ENCODE measurements around the gene PDC.
"Not testable (repeated sequence)": the region's sequence is repeated elsewhere in the genome, so short reads cannot be mapped to it uniquely, and the experiment has no call there.

The PDC gene

DNA sequence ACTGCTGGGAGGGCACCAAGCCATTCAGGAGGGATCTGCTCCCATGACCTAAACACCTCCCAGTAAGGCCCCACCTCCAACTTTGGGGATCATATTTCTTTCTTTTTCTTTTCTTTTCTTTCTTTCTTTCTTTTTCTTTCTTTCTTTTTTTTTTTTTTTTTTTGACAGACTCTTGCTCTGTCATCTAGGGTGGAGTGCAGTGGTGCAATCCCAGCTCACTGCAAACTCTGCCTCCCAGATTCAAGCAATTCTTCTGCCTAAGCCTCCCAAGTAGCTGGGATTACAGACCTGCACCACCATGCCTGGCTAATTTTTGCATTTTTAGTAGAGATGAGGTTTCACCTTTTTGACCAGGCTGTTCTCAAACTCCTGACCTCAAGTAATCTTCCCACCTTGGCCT lies 4.6 kb upstream of the PDC start:
- DNase-seq (ENCODE audit: low read depth) = not testable (repeated sequence)

DNA sequence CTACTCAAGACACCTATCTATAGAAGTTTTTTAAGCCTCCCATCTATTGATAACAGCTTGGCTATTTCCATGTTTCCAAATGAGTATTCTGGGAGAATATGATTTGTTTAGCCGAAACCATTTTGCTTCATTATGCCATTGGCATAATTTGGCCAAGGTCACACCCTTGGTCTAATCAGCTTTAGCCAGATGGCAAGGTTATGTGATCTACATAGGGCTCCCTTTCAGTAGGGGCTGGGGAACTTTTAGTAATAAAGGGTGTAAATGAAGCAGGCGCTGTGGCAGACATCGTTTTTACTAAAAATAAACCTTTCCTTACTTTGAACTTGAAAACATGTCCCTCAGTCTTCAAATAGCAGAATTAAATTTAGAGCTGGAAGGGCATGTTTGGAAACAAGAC lies 3.0 kb upstream of the PDC start:
- DNase-seq (ENCODE audit: low read depth) = no peak

DNA sequence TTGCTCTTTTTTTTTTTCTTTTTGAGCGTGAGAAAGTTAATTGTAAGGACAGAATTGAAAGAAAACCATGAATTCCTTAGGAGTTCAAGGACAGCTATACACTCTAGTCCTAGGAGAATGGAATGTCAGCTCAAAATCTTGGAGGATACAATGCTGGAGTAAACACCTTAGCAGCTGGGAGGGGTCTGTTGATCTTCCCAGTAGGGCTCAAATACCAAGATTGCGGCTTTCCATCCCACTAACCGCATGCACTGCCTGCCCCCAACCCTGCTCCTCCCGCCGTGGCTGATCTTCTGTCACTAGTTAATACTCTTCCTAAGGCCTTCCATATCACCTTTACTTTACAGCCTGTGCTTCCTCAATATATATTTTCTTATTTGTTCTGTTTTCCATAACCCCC lies 2.6 kb upstream of the PDC start:
- no peak for DNase-seq (ENCODE audit: low read depth)

DNA sequence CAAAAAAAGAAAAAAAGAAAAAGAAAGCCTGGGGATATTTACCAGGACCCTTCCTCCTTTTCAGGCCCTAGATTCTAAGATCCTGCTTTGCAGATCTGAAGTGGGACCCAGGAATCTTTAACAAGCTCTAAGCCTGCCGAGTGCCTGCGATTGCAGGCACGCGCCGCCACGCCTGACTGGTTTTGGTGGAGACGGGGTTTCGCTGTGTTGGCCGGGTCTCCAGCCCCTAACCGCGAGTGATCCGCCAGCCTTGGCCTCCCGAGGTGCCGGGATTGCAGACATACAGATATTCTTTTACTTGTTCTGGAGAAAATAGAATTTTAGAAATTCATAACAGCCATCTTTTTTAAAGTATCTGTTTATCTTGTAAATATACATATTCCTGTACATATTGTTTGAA lies 1.8 kb downstream of the PDC start:
- DNase-seq (ENCODE audit: low read depth) = not testable (repeated sequence)

DNA sequence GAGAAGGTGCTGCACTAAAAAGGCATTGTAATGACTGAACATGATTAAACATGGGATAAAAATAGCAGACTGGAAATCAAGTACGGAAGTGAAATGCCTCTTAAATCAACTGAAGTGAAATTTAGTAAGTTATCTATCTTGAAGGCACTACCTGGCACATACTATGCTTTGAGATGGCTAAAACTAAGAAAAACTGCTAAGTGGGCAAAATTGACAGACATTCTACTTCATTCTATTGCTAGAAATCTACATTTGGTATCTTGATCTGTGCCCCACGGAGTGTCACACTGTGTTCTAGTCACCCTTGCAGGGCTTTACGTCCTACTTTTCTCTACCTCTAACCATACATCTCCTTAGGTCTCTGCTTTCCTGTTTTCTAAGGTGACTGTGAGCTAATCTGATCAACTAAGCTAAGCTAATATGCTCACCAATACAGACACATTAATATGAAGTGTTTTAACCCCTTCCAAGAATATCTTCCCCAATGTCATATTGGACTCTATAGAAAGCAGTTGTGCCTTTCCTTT lies 4.1 kb downstream of the PDC start:
- no peak for DNase-seq (ENCODE audit: low read depth)

DNA sequence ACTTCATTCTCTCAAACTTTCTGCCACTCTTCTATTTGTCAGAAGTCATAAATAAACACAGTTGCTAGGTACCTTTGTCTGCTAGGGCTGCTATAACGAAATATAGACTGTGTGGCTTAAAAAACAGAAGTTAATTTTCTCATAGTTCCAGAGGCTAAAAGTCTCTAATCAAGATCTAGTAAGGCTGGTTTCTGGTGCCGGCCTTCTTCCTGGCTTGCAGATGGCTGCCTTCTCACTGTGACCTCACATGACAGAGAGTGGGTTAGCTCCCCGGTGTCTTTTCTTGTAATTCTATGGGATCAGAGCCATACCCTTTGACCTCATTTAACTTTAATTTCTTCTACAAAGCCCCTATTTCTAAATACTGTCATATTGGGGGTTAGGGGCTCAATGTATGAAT lies 5.9 kb downstream of the PDC start:
- no peak for DNase-seq (ENCODE audit: low read depth)

DNA sequence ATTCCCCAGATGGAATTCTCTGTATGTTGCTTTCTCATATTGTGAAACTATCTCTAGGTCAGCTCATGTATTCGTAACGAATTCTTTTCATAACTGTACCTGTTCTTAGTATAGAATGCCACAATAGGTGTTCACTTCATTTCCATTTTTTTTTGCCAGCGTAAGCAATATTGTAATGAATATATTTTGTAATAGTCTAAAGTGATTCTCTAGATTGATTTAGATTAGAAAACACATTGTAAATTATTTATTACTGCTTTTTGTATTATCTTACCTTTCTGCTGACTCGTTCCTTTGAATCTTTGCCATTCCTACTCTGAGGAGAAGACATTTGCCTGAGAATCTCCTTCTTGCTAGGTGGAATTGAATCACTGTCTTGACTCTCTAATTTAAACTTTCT lies 14.8 kb downstream of the PDC start:
- DNase-seq (ENCODE audit: low read depth) = no peak

DNA sequence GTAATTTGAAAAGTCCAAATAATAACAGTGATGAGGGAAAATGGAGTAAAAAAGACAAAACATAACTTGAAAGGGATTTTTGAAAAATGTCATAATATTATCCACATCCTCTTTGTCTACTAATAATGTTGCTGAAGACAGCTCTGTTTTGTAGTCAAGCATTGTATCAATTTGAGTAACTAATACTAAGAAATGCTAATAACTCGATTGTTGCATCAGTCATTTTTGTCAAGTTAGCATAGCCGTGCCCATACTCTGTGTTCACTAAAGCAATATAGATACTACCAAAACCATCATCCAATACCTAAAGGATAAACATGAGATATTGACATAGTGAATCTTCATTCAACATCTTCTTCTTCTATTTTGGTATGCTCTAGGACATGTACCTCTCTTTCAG lies 17.3 kb downstream of the PDC start:
- DNase-seq (ENCODE audit: low read depth) = no peak

DNA sequence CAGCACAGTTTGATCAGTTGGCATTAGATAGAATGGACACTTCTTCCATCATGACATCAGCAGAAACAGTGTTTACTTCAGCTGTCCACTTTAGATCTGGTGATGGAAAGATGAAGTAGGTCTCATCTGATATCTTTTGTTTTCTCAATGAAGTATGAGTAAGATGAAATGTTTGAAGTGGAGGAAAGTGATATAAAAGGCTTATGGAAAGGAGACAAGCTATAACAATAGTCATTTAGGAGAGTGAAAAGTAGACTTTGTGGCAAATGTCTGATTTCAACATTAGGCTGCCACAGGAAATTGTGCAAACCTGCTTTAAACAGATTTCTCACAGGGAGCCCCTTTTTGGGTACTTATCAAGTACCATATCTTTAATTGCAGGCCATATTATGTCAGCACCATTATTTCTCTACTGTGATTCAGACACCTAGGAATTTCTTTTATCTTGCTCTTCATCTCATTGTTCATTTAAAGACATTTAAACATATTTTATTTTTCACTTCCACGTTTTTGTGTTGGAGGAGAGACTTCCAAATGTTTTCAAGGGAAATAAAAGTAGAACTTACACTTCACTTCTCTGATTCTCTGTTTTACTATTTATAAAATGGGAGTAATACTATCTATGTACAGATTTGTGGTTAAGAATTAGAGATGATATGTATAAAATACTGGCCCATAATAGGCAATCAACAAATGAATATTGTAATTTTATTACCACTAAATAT lies 18.1 kb downstream of the PDC start:
- no peak for DNase-seq (ENCODE audit: low read depth)

DNA sequence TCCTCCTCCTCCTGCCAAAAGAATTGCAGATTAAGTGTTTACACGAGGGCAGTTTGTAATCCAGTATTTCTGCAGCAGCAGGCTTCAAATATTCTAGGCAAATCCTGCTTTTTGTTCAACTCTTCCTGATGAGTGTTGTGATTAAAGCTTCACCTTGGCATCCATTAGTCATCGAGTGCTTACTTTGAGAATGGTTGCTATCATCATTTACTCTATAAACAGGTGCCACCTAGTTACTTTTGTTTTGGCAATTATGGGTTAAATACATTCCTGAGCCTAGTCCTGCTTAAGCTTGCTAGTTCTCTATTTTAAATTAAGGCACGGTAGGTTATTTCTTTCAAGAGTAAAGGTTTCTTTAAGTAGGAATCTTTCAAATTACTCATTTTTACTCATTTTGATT lies 20.3 kb downstream of the PDC start:
- DNase-seq (ENCODE audit: low read depth) = no peak

DNA sequence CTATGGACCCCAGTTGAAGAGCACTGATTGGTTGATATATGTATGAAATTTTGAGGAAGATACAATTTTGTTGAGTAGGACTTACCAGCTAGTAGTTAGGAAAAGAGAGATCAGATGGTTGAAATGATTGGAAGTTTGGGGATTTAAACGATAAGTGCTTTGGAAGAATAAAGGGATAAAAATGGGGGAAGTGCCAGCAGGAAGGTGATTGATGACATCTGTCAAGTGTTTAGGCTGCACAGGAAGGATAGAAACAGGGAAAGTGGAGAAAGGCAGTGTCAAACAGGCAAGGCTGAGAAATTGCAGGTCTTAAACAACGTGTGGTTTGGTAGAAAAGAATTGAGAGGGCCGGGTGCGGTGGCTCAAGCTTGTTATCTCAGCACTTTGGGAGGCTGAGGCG lies 22.3 kb downstream of the PDC start:
- no peak for DNase-seq (ENCODE audit: low read depth)

DNA sequence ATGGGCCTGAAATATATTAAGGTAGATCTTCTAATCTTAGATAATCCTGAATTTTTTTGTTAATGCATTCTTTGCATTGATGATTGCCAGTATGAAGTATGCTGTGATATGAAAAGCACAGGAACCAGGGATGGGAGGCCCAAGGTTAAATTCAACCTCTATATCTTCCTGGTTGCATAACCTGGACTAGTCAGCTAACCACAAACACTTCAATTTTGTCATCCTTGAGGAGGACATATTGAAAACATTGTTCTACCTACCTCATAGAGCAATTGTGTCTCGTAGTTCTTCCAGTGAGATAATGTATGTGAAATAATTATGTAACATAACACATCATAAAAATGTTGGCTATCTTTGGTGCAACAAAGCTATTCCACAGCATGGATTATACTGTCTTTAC lies 25.6 kb downstream of the PDC start:
- no peak for DNase-seq (ENCODE audit: low read depth)

DNA sequence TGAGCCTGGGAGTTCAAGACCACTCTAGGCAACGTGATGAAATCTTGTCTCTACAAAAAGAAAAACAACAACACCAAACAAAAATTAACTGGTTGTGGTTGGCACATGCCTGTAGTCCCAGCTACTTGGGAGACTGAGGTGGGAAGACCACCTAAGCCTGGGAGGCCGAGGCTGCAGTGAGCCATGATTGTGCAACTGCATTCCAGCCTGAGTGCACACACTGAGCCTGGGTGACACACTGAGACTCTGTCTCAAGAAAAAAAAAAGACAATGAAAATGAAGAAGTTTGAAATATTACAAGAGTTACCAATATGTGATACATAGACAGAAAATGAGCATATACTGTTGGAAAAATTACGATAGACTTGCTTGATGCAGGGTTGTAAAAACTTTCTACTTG lies 31.9 kb downstream of the PDC start:
- DNase-seq (ENCODE audit: low read depth) = no peak

DNA sequence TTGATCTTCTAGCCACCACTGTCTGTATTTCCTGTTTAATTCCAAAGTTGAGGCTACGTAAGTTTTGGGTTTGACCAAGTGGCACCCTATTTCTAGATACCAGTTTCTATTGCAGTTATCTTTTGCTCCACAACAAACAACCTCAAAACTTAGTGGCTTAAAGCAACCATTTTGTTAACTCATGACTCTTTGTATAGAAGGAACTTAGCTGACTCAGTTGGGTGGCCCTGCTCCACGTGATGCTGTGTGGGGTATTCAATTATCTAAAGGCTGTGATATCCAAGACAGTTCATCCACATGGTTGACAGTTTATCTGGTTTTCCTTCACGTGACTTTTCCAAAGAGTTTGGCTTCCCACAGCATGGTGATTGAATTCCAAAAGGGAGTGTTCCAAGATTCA lies 34.8 kb downstream of the PDC start:
- no peak for DNase-seq (ENCODE audit: low read depth)

DNA sequence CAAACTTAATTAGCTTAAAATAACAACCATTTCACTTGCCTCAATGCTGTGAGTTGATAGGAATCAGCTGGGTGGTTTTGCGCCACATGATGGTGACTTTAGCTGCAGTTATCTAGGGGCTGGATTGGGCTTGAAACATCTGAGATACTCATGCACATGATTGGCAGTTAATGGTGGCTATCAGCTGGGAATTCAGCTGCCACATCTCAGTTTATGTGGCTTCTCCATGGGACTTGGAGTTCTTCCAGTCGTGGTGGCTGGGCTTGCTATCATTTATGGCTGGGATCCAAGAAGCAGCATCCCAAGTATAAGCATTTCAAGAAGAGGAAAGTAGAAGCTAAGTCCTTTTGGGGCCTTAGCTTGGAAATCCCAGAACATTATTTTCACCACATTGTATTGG lies 36.4 kb downstream of the PDC start:
- DNase-seq (ENCODE audit: low read depth) = no peak

DNA sequence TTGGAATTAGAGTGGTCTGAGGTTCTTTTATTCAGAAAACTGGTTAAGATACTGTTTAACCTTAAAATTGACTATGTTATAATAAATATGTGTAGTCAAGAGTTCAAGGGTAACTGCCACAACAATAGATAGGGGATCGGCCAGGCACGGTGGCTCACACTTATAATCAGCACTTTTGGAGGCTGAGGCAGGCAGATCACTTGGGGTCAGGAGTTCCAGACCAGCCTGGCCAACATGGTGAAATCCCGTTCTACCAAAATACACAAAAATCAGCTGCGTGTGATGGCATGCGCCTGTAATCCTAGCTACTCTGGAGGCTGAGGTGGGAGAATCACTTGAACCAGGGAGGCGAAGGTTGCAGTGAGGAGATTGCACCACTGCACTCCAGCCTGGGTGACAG lies 39.5 kb downstream of the PDC start:
- DNase-seq (ENCODE audit: low read depth) = no peak

DNA sequence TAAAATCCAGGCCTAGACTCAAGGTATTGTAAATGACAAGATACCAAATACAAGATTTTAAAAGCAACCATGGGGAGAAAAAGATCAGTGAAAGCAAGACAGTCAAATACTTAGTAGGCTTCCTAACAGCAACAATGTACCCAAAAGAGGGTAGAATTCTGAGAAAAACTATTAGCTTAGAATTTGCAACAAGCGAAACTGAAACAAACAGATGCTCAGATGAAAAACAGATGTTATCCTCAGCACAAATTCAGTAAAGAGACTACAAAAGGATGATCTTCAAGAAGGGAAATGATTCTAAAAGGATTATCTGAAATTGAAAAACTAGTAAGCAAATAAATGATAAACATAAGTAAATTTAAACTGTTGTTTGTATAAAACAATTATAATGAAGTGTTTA lies 40.0 kb downstream of the PDC start:
- DNase-seq (ENCODE audit: low read depth) = no peak

DNA sequence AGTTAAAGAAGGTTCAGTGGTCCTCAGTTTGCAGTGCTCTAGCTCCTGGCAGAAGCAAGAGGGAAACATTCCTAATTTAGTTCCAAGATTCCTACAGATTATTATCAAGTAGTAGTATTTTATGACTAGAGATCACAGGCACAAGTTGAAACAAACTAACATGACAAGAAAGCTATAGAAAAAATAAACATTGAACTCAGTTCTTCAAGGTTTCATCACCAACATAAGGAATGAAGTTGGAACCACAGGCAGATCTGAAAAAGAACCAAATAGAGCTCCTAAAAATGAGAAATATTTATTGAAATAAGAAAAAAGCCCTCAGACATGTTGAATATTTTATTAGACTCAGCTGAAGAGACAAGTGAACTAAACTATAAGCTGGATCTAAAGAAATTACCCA lies 40.6 kb downstream of the PDC start:
- no peak for DNase-seq (ENCODE audit: low read depth)

DNA sequence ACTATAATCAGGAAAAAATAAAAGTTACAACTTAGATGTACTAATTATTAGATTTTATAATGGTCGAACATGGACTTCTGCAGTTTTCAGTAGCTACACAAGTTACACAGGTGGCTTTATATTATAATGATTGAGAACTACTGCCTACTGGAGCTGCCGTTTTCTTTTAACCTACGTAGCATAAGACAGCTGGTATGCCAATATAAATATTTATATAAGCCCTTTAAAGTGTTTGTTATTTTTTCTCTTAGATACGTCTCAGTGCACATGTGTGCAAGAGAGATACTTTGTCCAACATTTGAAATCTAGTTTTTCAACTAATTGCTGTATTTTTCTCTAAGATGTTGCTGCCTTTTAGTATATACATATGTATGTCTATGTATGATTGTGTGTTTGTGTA lies 42.4 kb downstream of the PDC start:
- no peak for DNase-seq (ENCODE audit: low read depth)

DNA sequence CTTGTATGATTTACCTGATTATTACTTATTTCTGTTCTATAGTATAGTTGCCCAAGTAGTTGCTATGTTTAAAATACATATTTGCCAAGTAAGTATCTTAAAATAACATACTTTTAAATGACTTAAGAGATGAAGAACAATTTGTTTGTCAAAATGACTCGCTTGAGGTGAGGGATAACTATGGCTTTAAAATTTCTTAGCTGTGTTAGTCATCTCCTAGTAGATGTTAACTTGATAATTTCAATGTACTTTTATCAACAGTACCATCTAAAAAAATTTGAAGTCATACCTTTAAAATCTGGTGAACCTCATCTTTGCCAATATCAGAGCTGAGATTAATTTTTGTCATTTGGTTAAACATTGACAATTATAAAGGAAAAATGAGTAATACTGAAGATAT lies 47.6 kb downstream of the PDC start:
- no peak for DNase-seq (ENCODE audit: low read depth)

DNA sequence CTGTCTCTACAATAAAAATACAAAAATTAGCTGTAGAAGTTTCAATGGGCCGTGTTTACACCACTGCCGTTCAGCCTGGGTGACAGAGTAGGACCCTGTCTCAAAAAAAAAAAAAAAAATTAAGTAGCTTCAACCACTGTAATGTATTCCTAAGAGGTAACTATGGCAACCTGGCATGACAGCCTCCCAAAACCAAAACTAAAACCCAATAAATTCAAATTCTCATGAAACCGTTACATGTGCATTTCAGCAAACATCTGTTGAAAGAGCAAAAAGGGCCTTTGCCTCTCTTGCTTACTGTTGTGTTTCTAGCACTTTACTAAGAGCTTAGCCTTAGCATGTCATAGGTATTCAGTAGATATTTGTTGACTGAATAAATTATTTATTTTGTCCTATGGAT lies 51.8 kb downstream of the PDC start:
- DNase-seq (ENCODE audit: low read depth) = no peak

DNA sequence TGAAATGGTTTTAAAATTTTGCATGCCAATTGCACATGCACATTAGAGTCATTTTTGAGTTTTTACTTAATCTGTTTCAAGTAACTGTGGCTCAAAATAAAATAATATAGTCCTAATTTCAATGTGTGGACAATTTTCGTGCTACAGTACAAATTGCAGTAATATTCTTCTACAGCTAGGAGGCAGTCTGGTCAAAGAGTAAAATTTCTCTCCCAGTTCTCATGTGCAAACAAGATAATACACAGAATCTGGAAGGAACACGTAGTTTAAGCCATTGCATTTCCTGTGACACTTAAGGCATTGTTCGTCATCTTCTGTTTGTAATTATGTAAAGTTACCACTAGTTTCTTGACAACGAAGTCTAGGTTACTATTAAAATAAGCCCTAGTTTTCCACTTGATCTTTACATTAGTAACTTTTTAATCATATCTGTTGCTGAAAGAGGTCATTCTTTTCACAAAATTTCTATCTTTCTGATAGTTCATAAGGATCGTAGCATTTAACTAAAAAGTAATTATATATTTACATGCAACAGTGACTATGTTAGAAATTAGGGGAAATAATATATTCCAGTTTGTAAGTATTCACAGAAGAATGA lies 56.4 kb downstream of the PDC start:
- no peak for DNase-seq (ENCODE audit: low read depth)

DNA sequence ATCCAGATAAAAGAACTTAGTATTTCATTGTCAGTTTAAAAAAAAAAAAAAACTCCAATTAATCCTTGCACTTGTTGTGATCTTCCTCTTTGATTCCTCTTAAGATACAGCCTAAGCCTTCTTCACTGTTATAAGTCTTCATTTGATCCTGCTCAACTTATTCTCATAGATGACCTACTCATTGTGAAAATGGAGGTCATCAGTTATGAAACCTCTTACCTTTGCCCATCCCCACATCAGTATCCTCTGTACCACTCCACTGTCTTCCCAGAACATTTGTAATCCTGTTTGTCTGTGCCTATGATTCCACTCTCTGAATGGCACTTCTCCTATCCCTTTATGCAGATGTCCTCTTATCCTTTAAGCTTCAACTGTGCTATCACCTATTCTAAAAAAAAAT lies 57.3 kb downstream of the PDC start:
- no peak for DNase-seq (ENCODE audit: low read depth)

DNA sequence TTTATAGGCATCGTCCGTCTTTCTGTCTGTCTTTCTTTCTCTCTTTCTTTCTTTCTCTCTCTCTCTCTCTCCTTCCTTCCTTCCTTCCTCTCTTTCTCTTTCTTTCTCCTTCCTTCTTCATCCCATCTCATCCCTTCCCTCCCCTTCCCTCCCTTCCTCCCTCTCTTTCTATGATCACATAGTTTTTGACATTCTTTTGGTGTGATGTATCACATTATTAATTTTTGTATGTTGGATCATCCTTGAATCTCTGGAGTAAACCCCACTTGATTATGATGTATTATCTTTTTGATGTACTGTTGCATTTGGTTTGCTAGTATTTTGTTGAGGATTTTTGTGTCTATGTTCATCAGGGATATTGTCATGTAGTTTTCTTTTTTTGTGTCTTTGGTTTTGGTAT lies 59.5 kb downstream of the PDC start:
- DNase-seq (ENCODE audit: low read depth) = not testable (repeated sequence)
